GM19467 (cell line): ENCODE measurements around the gene SLC24A4.

Experiments
- ATAC-seq: cut with Tn5 transposase; IDR thresholded peaks from one replicate; pipeline ENCODE4 v1.9.1; 2021; ENCODE audit warnings: mild to moderate bottlenecking, moderate library complexity; ENCODE audit not compliant: unreplicated experiment

SLC24A4 gene

DNA sequence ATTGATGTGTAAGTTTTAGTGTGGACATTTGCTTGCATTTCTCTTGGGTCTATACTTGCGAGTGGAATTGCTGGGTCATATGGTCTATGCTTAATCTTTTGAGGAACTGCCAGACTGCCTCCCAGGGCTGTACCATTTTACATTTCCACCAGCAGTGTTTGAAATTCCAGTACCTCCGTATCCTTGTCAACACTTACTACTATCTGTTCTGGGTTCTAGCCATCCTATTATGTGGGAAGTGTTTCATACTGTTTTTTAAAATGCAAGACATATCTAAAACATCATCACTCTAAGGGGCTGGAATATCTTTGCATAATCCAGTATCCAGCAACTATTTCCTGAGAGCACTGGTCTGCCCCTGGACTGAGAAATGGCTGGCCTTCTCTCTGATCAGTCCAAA, 110.4 kb downstream of the SLC24A4 start:
- ATAC-seq: no peak

DNA sequence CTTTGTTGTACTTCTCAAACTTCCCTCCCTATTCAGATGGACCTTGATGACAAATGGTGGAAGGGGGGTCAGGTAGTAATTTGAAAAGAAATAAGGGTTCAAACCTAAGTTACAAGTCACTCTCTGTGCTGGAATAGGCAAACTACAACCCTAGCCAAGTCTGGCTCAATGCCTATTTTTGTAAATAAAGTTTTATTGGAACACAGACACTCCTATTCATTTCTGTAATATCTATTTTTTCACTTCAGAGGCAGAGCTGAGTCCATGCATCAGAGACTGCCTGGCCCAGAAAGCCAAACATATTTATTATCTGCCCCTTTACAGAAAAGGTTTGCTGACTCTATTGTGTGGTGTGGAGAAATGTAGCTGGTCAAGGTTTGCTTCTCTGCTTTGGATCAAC, 112.2 kb downstream of the SLC24A4 start:
- ATAC-seq: no peak

DNA sequence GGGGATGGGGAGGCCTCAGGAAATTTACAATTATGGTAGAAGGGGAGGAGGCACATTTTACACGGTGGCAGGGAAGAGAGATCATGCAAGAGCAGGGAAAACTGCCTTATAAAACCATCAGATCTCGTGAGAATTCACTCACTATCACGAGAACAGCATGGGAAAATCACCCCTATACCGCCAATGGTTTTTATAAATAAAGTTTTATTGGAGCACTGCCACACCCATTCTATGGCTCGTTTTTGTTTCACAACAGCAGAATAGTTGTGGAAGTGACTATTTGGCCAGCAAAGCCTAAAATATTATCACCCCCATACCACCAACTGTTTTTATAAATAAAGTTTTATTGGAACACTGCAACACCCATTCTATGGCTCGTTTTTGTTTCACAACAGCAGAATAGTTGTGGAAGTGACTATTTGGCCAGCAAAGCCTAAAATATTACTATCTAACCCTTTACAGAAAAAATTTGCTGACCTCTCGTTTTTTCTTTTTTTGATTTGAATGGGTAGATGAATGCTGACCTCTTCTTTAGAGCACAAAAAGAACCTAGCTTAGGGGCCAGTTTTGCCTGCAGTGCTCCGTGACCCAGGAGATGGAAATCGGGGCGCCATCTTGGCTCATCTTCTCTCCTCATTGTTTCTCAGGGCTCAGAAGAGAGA, 113.3 kb downstream of the SLC24A4 start:
- ATAC-seq: no peak

DNA sequence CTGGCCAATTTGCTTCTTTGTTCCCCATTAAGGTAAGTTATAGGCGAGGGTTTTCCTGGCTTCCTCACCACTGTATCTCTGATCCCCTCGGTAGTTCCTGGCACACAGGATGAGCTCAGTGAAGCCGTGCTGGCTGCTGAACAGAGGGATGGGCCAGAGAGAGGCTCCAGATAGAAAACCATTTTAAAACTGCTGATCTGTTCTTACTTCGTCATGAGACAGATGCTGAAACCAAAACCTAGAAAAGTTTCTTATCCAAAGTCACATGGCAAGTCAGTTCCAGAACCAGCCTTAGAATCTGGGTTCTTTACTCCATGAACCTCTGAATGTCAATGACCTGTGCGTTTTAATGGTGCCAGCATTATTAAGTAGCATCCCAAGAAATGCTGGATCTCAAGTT, 114.3 kb downstream of the SLC24A4 start:
- no peak for ATAC-seq

DNA sequence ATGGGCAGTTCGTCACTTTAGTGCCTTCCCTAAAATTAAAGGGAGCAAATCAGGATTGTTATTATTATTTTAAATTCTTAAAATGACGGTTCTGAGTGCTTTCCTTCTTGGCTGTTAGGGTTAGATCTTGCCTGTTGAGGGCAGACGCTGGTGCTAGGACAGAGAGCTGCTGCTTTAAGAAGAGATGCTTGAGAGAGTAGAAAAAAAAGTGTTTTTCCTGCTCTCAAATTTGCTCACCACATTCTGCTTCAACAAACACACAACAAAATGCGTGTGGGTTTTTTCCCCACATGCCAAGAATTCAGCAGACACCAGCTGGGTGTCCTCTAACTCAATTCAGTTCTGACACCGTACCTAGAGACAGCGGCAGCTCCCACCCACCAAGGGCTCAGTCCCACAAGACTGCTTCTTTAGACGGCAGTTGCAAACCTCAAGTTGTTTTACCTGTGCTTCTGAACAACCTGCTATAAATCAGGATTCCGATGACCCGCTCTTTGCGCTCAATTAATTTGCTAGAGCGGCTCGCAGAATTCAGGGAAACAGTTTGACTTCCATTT, 114.8 kb downstream of the SLC24A4 start:
- ATAC-seq: no peak

DNA sequence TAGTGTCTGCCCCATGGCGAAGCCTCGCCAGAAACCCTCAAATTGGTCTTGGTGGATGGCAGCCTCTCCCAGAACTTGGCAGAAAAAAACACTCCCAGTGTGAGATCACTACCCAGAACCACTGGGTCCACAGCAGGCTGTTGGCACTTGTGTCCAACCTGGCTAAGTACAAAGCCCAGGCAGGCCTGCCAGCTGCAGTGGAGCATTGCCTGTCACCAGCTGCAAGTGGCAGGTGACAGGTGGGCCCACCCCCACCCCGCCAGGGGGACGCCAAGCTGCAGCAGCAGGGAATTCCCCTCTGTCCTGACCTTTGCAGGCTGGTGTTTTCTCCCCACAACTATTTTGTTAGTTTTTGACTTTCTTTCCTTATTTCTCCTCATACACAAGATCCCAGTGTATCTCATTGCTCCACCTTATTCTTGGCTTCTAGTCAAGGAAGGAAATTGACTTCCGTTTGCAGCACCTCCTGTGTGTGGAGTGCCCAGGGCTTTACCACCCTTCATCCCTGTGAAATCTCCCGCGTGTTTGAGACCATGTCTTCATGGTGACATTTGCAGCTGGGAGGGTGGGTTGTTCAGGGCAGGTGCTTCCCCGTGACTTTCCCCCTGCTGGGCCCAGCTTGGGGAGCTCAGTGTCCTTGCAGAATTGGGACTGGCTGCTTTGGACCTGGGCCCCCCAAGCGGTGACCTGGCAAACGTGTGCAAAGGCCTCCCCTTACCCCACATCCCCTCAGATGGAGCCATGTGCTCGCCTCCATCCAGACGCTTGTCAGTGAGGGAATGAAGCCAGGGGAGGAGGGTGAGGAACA, 116.8 kb downstream of the SLC24A4 start:
- ATAC-seq: no peak

DNA sequence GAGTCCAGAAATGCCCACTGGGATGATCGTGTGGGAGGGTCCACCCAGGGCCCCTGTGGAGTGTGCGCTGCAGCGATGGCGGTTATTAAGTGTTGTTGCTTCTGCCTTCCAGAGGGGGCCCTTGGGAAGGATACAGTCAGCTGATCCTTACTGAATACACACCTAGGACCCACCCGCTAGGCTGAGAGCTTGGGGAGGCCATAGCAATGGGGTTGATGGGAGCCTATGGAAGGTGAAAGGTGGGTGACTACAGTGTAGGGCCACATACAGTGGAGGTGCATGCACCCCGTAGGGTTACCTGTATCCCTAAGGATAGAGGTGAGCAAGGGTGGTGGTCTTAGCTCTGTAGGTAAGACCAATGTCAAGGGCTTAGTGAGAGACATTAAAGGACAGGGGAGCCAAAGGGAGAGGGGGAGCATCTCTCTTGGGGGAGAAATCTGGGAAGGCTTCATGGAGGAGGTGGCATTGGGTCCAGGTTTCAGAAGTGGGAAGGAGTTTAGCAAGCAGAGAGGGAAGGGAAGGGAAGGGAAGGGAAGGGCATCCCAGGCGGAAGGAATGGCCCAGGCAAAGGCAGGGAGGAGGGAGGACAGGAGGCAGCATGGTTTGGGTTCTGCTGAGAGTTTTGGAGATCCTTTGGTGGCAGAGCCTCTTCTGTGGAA, 117.5 kb downstream of the SLC24A4 start:
- no peak for ATAC-seq

DNA sequence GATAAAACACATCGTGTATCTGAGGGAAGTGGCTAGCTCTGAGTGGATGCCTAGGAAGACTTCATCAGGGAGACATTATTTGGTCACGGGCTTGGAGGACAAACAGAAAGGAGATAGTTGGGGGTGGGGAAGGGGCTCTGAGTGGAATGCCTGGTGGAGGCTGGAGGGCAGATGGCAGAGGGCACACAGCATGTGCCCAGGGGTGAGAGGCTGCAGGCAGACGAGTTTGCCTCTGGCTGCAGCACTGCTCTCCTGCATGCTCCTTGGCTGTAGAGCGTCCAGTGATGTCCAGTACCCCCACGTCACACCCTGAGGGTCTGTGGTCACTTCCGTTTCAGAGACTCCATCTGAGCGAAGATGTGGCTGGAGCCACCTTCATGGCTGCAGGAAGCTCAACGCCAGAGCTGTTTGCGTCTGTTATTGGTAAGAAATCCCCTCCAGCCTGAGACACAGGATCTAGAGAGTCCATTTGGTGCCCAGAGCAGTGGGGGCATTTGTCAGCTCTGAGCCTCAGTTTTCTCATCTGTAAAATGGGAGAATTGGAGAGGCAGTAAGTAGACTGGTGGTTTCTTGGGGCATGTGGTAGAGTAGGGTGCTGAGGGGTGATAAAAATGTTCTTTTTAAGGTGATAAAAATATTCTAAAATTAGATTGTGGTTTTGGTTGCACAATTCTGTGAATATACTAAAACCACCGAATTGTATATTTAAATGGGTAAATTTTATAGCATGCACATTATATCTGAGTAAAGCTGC, 119.0 kb downstream of the SLC24A4 start:
- no peak for ATAC-seq

DNA sequence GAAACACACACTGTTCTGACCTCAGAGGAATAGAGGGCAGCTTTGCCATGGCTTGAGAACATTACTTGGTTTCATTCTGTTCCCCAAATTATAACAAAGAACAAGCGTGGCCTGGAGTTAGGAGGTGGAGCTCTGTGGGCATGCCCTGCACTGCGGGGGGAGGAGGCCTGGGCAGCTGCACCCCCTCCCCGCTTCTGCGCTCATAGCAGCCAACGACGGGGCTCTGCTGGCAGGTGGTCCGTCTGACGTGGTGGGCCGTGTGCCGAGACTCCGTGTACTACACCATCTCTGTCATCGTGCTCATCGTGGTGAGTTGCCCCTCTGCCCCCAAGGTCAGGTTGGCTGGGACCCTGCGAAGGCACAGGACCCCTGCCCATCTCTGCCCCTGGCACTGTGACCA, 120.2 kb downstream of the SLC24A4 start:
- no peak for ATAC-seq

DNA sequence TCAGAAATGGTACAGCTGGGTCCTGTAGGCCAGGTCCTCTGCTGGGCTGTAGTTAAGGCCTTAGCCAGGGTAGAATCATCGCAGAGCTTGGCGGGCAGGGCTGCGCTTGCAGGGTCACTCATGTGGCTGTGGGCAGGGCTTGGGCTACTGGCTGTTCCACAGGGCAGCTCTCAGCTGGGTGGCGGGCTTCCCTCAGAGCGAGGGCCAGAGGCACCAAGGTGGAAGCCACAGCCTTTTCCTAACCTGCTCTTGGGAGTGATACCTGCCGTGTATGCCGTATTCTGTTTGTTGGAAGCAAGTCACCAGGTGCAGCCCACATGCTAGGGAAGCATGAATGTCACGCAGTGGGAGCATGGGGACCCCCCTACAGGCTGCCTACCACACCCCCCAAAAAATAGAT, 120.8 kb downstream of the SLC24A4 start:
- ATAC-seq: no peak

DNA sequence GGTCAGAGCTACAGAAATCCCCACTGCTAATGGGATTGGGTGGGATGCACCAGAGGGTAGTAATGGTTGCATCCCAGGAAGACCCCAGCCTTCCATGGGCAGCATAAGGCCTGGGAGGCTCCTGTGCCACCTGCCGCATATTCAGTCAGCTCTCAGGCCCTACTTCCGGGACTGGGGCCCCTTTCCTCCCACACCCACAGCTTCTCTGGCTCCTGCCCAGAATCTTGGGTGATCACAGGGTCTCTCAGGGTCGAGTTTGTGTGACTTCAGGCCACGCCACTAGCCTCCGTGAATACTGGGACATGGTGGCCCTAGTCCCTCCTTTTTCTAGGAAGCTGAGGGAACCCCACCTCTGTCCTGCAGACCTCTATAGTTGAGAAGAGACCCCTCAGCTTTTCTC, 123.8 kb downstream of the SLC24A4 start:
- ATAC-seq: no peak

DNA sequence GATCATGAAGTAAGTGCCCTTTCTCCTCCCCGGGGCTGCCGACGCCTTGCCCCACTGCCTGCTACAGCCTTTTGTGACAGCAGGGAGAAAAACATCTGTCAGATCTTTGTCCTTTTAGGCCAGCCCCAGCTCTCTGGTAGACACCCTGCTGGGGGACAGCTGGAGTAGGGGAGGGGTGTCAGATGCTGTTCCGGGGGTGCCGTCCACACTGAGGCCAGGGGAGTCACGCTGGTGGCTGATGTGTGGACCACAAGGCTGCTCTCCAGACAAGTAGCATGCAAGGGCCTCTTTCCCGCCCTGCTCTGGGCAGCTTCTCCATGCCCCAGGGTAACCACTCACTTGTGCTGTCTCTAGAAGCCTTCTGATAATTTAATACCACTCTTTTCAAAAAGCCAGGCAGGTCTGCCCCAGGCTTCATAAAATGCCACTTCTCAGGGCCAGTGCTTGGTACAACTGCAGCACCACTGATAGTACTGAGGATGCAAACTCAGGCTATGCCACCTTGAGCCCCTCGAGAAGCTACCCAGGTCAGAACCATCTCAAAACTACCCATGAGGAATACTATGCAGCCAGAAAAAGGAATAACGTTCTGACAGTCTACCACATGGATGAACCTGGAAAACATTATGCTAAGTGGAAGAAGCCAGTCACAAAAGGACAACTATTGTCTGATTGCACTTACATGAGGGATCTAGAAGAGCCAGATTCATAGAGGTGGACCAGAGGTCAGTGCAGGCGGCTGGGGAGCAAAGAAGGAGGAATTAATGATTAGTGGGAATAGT, 124.6 kb downstream of the SLC24A4 start:
- no peak for ATAC-seq

DNA sequence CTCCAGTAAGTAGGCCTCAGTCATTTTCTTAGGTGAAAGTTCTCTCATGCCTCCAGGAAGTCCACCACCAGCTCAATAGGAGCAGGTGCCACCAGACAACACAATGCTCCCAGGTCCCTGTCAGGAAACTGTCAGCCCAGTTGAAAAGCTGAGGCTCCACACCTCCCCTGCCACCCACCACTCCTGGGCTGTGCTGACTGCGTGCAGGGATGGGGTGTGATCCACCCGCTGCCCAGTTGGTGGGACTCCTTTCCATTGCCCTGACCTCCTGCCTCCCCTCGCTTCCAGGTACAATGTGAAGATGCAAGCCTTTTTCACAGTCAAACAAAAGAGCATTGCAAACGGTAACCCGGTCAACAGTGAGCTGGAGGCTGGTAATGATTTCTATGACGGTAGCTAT, 125.8 kb downstream of the SLC24A4 start:
- ATAC-seq: no peak

DNA sequence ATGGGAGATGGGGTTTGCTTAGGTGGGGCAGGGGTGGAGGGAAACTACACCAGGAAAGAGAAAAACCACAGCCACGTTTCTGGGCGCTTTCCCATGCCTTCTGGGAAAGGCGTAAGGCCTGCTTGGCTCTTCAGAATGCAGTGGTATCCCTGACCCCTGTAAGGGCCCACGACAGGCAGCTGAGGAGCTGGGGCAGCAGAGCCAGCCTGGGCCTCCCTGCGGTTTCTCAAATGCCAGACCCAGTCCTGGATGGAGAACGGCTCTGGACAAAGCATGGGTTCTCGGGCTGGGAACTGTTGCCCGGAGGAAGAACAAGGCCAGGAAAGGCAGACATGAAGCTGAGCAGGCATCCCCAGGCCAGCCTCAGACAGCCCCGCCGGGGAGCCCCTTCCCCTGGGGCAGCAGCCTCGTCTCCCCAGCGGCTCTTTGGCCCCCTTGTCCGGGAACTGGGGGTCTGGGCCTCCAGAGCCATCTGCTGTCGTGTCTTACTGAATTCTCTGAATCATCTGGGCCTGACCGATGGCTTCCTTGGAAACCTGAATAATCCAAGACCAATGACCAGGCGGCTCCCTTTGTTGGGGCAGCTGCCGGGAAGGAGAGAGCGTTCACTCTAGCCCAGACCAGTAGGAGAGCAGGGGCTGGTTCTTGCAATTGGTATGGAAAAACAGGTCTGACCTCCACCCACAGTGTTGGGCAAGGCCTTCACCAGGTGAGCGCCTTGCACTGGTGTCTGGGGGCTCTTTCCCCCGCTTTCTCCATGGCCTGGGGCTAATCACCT, 126.6 kb downstream of the SLC24A4 start:
- no peak for ATAC-seq

DNA sequence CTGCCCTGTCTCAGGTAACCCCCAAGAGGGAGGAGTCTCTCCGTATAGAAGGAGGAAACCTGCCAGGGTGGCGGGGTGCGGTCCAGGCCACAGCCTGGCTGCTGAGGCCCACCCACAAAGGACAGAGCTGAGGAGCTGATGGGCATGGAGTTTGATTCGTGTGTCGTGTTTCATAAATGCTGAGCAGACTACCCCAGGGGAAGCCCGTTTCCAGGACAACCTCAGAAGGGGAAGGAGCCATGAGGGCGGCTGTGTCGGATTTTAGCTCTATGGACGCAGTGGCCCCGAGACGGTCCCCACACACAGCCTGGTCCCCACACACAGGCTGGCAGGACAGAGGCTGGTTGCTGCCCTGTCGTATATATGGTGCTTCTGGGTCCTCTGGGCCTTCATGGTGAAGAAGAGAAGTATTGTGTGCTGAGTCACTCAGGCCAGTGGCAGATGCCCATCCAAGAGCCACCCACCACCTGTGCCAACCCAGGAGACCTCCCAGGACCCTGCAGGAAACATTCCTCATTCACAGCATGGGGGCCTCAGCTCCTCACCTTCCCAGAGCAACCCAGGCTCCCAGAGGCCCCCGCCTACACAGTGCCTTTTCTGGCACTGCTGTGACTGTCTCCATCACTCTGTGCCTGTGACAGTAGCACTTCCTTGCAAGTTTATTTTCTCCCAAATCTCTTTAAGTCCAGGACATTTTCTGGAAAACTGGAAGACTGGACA, 127.5 kb downstream of the SLC24A4 start:
- ATAC-seq: no peak

DNA sequence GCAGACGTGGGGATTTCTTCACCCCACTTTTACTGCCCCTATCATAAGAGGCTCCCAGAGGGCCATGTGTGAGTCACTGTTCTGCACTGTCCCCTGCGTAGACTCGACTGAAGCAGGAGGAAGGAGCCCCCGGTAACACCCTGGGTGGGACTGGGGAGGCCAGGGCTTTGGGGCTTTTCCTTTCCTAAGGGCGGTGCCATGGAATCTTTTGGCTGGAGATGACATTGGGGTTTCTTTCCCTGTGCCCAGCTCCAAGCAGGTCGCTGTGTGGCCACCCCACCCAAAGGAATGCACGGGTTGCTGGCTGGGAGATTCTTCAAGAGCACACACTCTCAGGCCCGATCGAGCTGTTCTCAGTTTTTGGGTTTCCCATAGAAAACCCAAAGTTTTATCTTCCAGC, 128.3 kb downstream of the SLC24A4 start:
- no peak for ATAC-seq

DNA sequence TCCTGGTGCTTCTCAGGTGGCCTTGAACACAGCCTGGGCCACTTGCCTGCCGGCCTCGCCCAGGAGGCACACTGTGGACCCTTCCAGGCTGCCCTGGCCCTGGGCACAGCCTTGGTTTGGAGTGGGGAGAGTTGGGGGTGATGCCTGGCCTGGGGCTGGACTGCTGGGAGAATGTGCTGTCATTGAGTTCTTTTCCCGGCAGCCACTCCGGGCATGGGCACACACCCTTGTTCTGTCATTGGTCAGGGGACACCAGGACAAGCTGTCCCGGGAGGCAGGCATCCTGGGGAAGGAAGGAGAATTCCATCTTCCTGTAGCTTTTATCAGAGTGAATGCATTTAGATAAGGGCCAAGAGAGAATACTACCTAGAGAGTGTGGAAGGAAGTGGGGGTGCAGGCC, 128.8 kb downstream of the SLC24A4 start:
- no peak for ATAC-seq

DNA sequence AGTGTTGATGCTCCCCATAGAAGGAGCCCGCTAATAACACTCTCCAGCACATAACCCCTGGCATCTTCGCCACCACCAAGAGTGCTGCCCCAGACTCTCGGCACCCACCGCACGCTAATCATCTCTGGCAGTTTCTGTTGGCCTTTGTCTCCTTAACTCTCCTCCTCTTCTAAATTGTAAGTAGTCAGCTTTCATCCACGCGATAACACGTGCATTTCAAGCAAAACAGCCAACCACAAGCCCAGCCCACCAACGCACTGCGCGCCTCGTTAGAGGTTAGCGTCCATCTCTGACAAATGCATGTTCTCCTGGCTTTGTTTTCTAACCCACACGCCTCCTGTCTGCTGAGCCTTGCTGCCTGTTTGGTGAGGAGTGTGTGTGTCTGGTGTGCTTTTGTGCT, 129.5 kb downstream of the SLC24A4 start:
- no peak for ATAC-seq

DNA sequence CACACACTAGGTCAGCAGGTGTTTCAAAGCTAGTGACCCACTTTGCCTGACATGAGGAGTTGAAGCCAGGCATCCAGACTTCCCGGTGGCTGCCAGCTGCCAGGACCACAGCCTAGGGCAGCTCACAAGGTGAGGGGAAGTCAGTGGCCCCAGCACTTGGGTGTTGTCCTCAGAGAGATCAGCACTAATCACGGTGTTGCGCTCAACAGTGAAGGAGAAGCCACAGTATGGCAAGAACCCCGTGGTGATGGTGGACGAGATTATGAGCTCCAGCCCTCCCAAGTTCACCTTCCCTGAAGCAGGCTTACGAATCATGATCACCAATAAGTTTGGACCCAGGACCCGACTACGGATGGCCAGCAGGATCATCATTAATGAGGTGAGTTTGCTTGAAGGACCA, 130.7 kb downstream of the SLC24A4 start:
- no peak for ATAC-seq
